NT2/D1 (cell line): ENCODE data around the gene TMEM184A.

Experiments used
- DNase-seq: peaks from one replicate; pipeline ENCODE4 v3.0.0-alpha.2; 2011; ENCODE audit warnings: low read depth, low spot score
- H3K27me3 ChIP-seq: 2 replicates; pipeline ENCODE4 v1.6.0; 2011; ENCODE audit warnings: mild to moderate bottlenecking; ENCODE audit not compliant: insufficient read length, insufficient read depth
- H3K36me3 ChIP-seq: 2 replicates; pipeline ENCODE4 v1.6.1; 2011; ENCODE audit warnings: mild to moderate bottlenecking, low read length, mixed read lengths; ENCODE audit not compliant: insufficient read depth, insufficient read length
- H3K4me1 ChIP-seq: 2 replicates; pipeline ENCODE4 v1.5.1; 2011; ENCODE audit not compliant: insufficient read depth, insufficient read length
- H3K4me3 ChIP-seq: 2 replicates; pipeline ENCODE4 v1.5.1; 2011; ENCODE audit warnings: low read depth; ENCODE audit not compliant: insufficient read length
- H3K9ac ChIP-seq: 2 replicates; pipeline ENCODE4 v1.6.0; 2011; ENCODE audit warnings: low read depth; ENCODE audit not compliant: insufficient read length
- H3K9me3 ChIP-seq: 2 replicates; pipeline ENCODE4 v1.5.1; 2011; ENCODE audit warnings: mild to moderate bottlenecking, low read length; ENCODE audit not compliant: insufficient read depth
- SUZ12 ChIP-seq: IDR thresholded peaks from 2 replicates; pipeline ENCODE4 v1.6.1; 2011; ENCODE audit not compliant: insufficient read length, insufficient read depth; ENCODE audit errors: extremely low read depth
- YY1 ChIP-seq: IDR thresholded peaks from 2 replicates; pipeline ENCODE4 v1.6.1; 2011; ENCODE audit not compliant: insufficient read length, insufficient read depth
- ZNF274 ChIP-seq: IDR thresholded peaks from 2 replicates; pipeline ENCODE4 v1.6.1; 2011; ENCODE audit warnings: mild to moderate bottlenecking, low read depth, low read length

Gene TMEM184A

GRCh38 chr7:1598961-1599639 is 43.1 kb upstream of the TMEM184A start:
- H3K4me3 ChIP-seq = no peak overlapping the region
- H3K36me3 ChIP-seq = no peaks in the 10 kb centered on the region
- TF ChIP-seq ZNF274 (no peak), YY1 (no peak), SUZ12 (no peak)
- peaks cover 5% of the 10 kb centered on the region for H3K27me3 ChIP-seq
- DNase-seq = no peak
- peaks cover 4% of the 10 kb centered on the region; the same call in 1 of the 2 replicates for H3K9me3 ChIP-seq
- H3K4me1 ChIP-seq = peaks cover 5% of the 10 kb centered on the region
- no peak overlapping the region for H3K9ac ChIP-seq

GRCh38 chr7:1598286-1598685 is 42.3 kb upstream of the TMEM184A start:
- no peak overlapping the region for H3K4me3 ChIP-seq
- peaks cover 4% of the 10 kb centered on the region; the same call in 1 of the 2 replicates for H3K9me3 ChIP-seq
- H3K4me1 ChIP-seq = peaks cover 5% of the 10 kb centered on the region
- no peak overlapping the region for H3K9ac ChIP-seq
- H3K27me3 ChIP-seq = peaks cover 5% of the 10 kb centered on the region
- TF ChIP-seq ZNF274 (no peak), YY1 (no peak), SUZ12 (no peak)
- DNase-seq = no peak
- H3K36me3 ChIP-seq = no peaks in the 10 kb centered on the region

- TF ChIP-seq SUZ12 (no peak), ZNF274 (no peak)
Observed at GRCh38 chr7:1597791-1598190, 41.8 kb upstream of the TMEM184A start.

GRCh38 chr7:1597066-1597760 is 41.2 kb upstream of the TMEM184A start:
- Histone ChIP-seq H3K27me3 (peaks cover 5% of the 10 kb centered on the region), H3K4me3 (no peak overlapping the region), H3K9ac (no peak overlapping the region), H3K9me3 (peaks cover 4% of the 10 kb centered on the region; the same call in 1 of the 2 replicates), H3K36me3 (no peaks in the 10 kb centered on the region), H3K4me1 (peaks cover 5% of the 10 kb centered on the region)
- TF ChIP-seq YY1 (no peak), SUZ12 (no peak), ZNF274 (no peak)
- no peak for DNase-seq

More at GRCh38 chr7:1597791-1598190, 41.8 kb upstream of the TMEM184A start:
- DNase-seq = no peak
- H3K4me1 ChIP-seq = peaks cover 5% of the 10 kb centered on the region
- H3K36me3 ChIP-seq = no peaks in the 10 kb centered on the region
- no peak overlapping the region for H3K4me3 ChIP-seq
- peaks cover 4% of the 10 kb centered on the region; the same call in 1 of the 2 replicates for H3K9me3 ChIP-seq
- H3K9ac ChIP-seq = no peak overlapping the region
- peaks cover 5% of the 10 kb centered on the region for H3K27me3 ChIP-seq

GRCh38 chr7:1596181-1597043 is 40.4 kb upstream of the TMEM184A start:
- no peaks in the 10 kb centered on the region for H3K36me3 ChIP-seq
- H3K4me1 ChIP-seq = peaks cover 5% of the 10 kb centered on the region
- no peak overlapping the region for H3K4me3 ChIP-seq
- no peak for DNase-seq
- no peak overlapping the region for H3K9ac ChIP-seq
- TF ChIP-seq SUZ12 = no peak
- H3K9me3 ChIP-seq = peaks cover 4% of the 10 kb centered on the region; the same call in 1 of the 2 replicates
- H3K27me3 ChIP-seq = peaks cover 5% of the 10 kb centered on the region

- TF ChIP-seq YY1 (no peak), ZNF274 (no peak), SUZ12 (no peak)
Observed at GRCh38 chr7:1595636-1596035, 39.6 kb upstream of the TMEM184A start.

GRCh38 chr7:1595027-1595426 is 39.0 kb upstream of the TMEM184A start:
- Histone ChIP-seq H3K4me1 (peaks cover 7% of the 10 kb centered on the region), H3K4me3 (no peak overlapping the region), H3K9me3 (peaks cover 4% of the 10 kb centered on the region; the same call in 1 of the 2 replicates), H3K27me3 (peaks cover 5% of the 10 kb centered on the region), H3K9ac (no peak overlapping the region), H3K36me3 (no peaks in the 10 kb centered on the region)
- no peak for DNase-seq
- TF ChIP-seq YY1 = no peak

More at GRCh38 chr7:1595636-1596035, 39.6 kb upstream of the TMEM184A start:
- DNase-seq = no peak
- H3K27me3 ChIP-seq = peaks cover 5% of the 10 kb centered on the region
- H3K9ac ChIP-seq = no peak overlapping the region
- no peak overlapping the region for H3K4me3 ChIP-seq
- H3K36me3 ChIP-seq = no peaks in the 10 kb centered on the region
- H3K4me1 ChIP-seq = peaks cover 7% of the 10 kb centered on the region
- peaks cover 4% of the 10 kb centered on the region; the same call in 1 of the 2 replicates for H3K9me3 ChIP-seq
